GM19438 (cell line): ENCODE results near the gene OGFR.

Source experiments
- ATAC-seq: cut with Tn5 transposase; IDR thresholded peaks from one replicate; pipeline ENCODE4 v1.9.1; 2021; ENCODE audit warnings: low read depth; ENCODE audit not compliant: unreplicated experiment

The OGFR gene

DNA sequence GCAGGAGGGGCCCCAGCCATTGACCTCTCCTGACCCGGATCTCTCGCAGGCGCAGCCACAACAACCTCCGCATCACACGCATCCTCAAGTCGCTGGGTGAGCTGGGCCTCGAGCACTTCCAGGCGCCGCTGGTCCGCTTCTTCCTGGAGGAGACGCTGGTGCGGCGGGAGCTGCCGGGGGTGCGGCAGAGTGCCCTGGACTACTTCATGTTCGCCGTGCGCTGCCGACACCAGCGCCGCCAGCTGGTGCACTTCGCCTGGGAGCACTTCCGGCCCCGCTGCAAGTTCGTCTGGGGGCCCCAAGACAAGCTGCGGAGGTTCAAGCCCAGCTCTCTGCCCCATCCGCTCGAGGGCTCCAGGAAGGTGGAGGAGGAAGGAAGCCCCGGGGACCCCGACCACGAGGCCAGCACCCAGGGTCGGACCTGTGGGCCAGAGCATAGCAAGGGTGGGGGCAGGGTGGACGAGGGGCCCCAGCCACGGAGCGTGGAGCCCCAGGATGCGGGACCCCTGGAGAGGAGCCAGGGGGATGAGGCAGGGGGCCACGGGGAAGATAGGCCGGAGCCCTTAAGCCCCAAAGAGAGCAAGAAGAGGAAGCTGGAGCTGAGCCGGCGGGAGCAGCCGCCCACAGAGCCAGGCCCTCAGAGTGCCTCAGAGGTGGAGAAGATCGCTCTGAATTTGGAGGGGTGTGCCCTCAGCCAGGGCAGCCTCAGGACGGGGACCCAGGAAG lies 7.7 kb downstream of the OGFR start:
- no peak for ATAC-seq

DNA sequence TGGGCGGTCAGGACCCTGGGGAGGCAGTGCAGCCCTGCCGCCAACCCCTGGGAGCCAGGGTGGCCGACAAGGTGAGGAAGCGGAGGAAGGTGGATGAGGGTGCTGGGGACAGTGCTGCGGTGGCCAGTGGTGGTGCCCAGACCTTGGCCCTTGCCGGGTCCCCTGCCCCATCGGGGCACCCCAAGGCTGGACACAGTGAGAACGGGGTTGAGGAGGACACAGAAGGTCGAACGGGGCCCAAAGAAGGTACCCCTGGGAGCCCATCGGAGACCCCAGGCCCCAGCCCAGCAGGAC lies 8.2 kb downstream of the OGFR start:
- ATAC-seq: no peak

DNA sequence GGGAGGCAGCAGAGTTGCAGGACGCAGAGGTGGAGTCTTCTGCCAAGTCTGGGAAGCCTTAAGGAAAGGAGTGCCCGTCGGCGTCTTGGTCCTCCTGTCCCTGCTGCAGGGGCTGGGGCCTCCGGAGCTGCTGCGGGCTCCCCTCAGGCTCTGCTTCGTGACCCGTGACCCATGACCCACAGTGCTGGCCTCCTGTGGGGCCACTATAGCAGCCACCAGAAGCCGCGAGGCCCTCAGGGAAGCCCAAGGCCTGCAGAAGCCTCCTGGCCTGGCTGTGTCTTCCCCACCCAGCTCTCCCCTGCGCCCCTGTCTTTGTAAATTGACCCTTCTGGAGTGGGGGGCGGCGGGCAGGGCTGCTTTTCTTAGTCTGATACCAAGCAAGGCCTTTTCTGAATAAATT lies 9.0 kb downstream of the OGFR start:
- ATAC-seq: no peak

DNA sequence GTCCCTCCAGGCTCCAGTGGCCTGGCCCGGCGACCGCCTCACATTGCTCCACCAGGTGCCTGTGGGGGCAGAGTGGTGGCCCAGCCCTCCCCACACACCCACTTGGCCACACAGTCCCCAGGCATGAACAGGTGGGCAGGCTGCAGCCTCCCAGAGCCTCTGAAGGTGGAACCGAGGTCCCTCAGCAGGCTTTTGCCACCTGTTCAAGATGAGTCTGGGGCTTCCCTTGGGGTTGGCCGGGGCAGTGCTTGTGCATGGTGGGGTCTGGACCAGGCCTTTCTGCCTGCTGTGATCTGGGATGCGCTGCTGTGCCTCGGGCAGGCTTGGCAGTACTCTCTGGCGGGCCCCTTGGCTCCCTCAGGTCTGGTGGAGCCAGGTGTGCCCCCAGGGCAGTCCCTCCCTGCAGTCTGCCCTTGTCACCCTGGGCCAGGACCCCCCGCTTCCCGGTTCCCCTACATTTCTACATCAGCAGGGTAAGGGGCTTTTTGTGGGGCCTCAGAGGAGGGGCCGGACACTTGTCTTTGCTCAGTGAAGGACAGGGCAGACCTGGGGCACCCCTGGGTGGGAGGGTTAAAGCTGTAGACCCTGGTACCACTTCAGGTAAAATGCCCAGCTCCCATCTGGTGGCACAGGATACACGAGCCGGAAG lies 9.5 kb downstream of the OGFR start:
- no peak for ATAC-seq

DNA sequence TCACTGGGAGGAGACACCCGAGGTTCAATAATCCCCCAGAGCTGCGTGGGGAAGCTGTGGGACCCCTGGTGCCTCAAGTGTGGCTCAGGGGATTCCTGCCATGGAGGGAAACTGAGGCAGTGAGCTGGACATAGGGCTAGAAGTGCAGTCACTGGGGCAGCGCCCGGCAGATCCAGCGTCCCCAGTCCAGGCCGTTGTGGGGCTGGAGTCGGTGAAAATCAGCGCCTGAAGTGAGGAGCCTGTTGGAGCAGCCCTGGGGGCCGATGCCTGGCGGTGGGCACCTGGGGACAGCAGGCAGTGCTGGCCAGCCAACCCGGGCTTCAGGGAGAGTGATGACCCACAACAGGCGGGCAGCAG lies 10.1 kb downstream of the OGFR start:
- ATAC-seq: no peak

DNA sequence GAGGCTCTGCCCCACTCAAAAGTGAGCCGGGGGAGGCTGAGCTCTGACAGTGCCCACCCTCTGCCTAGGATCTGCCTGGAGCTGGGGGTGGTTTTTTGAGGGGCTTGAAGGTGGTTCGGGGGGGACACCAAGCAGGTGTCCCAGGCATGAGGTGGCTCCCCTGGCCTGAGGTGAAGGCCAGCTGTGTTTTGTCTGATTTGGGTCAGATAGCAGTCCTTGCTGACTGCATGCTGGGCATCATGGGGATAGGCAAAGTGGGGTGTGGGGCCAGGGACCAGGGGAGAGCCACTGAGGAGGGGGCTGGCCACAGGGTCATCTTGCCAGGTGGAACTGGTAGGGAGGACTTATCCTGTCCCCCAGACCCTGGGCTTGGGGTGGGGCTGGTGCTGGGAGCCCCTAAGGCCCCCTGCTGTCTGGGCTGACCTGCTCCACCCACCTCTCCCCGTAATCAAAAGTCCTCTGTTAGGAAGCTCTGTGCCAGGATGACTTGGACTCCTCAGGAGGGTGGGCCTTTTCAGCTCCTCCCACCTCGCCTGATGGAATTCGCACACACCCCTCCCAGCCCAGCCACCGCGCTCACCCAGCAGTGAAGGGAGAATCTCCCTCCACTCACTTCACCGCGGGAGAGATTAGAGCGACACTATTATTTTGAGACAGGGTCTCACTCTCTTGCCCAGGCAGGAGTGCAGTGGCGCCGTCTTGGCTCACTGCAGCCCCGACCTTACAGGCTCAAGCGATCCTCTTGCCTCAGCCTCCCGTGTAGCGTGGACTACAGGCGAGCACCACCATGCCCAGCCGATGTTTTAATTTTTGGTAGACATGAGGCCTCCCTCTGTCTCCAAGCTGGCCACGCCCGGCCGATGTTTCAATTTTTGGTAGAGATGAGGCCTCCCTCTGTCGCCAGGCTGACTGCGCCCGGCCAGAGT lies 10.7 kb downstream of the OGFR start:
- no peak for ATAC-seq

DNA sequence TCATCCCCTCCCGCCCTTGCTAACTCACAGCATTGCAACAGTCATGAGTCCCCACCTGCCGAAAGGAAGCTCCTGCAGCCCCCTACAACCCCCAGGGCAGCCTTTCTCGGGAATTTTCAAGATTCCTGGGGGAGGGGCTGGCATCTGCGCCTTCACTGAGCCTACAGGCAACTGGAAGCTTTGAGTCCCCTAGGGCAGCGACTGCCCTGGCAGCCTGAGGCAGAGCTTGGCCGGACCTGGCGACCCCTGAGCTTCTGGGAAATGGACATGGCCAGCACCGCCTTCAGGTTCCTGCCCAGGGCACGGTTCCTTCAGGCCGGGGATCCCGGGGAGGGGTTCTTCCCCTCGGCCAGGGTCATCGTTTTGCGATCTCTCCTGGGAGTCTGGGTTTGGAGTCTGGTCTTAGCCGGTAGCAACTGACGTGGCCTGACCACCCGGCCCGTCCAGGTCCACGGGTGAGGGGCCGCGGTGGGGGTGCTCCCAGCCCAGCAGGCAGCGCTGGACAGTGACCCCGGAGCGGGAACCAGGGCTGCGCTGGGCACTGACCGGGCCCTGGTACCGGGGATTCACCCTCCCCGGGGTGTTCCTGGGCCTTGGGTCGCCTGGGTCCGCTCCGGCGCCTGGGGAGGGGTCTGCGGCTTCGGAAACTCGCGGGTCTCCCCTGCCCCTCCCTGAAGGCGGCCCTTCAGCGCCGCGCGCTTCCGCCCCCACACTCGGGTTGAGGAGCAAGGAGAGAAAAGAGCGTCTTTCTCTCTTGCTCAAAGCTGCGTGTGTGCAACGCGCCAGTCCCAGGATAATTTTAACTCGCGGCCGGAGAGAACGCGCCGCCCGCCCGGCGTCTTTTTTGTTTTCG lies 11.6 kb downstream of the OGFR start:
- no peak for ATAC-seq

DNA sequence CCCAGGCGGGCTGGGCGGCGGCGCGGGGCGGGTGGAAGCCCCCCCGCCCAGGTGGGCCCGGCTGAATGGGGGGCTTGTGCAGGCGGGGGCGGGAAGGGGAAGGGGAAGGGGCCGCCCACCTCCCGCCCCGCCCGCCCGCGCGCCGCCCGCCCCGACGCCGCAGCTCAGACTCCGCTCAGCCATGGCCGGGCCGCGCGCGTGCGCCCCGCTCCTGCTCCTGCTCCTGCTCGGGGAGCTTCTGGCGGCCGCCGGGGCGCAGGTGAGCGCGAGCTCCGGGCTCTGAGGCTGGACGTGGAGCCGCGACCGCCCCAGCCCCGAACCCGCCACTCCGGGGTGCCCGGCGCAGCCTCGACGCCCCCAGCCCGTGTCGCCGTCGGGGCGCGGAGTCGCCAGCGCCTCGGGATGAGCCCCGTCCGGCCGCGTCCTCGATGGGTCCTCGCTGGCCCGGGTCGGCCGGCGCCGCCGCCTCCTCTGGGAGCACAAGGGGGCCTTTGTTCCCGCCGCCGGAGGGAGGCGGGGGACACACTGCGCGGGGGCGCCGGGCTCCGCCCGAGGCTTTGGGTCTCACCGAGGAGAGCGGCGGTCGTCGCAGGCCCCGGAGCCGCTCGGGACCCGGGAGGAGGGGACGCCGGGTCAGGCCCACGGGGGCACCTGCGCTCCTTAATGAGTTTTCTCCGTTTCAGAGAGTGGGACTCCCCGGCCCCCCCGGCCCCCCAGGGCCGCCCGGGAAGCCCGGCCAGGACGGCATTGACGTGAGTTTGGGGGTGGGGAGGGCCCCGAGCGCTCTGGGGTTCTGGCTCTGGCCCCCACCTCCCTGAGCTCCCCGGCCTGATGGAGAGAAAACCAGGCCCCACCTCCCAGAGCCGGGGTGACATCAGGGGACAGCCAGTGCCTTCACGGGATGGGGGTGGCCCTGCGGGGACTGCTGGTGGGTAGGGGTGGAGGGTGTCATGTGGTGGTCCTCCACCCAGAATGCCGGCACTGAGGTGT lies 12.5 kb downstream of the OGFR start, which contains the start of gene COL9A3:
Gene COL9A3 (plus strand): TSS at position 167 of the 990 bp plus-strand sequence. CDS start 15 bp downstream, at position 182.
- ATAC-seq: no peak

DNA sequence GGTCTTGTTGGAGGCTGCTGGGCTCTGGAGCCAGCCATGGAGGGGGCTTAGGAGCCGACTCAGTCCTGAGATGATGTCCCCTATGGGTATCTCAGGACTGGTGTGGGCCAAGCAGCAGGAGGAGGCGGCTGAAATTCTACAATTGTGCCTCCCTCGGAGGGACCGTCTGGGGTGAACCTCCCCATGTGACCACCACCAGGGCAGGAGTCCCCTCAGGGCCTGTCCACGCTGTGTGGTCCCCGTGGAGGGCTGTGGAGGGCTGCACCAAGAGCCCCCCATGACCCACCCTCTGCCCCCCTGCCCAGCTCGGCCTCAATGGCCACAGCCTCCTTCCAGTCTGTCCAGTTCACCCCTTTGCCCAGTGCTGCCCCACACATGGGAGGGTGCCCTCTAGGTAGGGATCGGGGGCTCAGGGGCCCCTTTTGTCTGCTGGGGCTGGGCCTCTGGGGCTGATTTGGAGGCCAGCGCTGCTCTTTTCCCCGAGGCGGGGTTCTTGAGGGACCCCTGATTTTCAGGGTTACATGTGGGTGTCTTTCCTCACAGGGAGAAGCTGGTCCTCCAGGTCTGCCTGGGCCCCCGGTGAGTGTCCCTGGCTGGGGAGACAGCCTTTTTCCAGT lies 13.4 kb downstream of the OGFR start:
- ATAC-seq: no peak

DNA sequence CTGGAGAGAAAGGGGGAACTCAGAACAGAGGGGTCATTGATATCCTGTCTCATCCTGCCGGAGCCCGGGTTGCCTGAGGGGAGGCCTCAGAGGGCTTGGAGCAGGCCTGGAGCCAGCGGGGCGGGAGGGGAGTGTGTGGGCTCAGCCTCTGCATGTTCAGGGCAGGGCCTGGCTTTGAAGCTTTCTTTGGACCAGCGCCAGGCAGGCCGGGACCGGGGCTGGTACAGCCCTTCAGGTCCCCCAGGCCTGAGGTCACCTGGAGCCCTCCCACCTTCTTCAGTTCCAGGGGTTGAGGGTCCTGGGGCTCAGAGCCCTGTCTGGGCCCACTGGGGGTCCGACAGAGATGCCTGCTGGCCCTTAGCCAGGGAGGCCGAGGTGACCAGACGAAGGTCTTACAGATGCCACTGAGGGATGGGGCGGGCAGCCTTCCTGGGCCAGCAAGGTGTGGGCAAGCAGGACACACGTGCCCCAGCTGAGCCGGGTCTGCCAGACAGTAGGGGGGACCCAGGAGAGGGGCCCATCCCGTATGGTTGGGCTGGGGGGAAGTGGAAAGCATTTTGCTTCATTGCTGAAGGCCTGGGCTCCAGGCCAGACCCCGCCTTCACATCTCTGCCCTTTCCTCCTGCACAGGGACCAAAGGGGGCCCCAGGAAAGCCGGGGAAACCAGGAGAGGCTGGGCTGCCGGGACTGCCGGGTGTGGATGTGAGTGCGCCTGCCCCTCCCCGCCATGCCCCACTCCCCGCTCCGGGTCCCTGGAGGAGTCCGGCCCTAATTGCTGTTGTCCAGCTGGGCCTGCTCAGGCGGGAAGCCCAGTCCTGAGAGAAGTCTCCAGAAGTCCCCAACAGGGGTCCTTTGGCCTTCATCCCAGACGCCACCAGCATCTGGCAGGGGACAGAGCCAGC lies 14.2 kb downstream of the OGFR start:
- ATAC-seq: no peak

DNA sequence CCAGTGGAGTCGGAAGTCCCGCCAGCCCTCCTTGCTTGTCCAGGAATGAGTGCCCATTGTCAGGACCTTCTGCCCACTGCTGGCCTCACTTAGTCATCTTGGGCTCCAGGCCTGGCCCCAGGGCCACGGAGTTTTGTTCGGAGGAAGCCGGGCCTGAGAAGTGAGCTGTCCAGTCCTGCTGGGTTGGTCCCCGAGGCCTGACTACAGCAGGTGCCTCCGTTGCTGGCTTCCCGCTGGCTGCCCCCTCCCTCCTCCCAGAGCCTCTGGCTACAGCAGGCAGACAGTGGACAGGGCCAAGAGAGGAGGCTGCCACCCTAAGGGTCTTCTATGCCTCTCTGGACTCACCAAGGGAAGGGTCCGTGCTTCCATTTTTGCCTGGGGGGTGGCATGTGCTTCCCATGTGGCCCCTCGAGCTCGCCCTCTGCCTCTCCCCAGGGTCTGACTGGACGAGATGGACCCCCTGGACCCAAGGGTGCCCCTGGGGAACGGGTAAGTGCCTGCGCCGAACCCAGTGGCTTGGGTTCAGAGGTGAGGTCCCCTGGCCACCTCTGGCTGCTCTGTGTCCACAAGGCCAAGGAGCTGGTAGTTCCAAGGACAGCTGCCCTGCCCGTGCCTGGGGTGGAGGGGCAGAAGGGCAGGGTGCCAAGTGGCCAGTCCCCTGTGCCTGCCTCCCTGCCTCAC lies 15.0 kb downstream of the OGFR start:
- no peak for ATAC-seq

DNA sequence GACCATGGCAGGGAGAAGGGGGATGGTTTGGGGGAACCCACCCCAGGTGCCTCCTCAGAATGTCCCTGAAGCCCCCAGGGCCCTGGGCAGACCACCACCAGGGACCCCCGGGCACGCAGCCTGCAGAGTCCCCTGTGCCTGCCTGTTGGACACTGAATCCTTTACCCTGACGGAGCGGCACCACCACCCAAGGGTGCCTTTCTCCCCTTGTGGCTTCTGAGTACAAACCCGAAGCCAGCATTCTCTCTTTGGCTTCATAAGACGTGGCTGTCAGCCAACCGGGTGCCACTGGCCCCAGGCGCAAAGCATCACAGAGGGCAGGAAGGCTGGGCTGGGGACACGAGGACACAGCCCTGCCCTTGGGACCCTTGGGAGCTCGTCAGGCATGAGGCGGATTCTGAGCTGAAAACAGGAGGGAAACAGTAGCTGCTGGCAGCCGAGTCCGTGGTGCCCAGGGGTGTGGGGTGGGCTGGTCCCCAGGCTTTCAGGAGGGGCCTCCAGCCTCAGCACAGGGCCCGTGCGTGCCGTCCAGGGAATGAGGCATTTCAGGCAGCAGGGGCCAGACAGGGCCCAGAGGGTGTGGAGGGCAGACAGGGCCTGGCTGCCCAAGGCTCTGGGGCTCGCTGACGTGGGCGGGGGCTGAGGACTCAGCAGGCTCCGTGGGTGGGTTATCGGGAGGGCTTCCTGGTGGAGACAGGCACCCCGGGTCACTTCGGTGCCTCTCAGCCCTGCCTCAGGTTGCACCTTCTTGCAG lies 15.8 kb downstream of the OGFR start:
- ATAC-seq: no peak

DNA sequence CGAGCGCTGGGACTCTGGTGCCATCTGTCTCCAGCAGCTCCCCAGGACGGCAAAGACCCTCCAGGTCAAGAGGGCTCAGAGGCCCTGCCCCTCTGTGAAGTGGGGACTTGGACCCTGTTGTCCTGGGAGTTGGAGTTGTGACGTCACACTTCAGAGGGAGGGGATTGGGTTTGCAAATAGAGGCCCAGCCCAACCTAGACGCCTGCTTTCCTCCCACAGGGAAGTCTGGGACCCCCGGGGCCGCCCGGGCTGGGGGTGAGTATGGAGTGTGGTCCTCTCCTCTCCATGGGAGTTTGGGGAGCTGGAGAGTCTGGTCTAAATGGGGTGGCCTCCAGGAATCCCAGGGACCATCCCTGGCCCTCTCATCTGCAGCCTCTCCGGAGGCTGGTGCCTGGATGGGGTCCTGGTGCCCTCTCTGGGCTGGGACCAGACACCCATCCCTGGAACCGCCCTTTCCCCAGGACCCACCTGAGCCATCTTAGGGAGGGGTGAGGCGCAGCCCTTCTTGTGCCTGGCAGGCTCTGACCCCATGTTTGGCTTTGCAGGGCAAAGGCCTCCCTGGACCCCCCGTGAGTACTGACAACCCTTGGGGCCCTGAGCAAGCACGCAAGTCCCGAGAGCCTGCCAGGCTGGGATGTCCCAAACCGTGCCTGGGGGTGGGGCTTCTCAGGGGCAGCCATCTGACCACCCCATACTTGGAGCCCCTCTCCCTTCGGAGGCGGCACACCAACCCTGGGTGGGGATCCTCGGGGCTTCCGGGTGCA lies 16.5 kb downstream of the OGFR start:
- ATAC-seq: no peak

DNA sequence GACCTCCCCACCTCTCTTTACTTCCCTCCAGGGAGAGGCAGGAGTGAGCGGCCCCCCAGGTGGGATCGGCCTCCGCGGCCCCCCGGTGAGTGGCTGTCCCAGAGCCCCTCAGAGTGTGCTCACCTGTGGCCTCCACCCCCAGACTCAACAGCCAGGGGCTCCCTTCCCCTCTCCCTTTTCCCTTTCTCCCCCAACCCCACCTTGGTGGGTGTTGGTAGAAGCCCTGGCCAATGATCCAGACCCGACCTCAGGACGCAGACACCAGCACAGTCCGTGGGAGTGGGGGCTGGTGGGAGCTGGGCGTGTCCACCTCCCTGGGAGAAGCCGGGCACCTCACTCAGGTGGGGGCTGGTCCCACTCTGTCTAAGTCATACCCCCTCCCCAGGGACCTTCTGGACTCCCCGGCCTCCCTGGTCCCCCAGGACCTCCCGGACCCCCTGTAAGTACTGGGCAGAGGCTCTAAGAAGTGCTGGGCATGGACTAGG lies 17.1 kb downstream of the OGFR start:
- ATAC-seq: no peak

DNA sequence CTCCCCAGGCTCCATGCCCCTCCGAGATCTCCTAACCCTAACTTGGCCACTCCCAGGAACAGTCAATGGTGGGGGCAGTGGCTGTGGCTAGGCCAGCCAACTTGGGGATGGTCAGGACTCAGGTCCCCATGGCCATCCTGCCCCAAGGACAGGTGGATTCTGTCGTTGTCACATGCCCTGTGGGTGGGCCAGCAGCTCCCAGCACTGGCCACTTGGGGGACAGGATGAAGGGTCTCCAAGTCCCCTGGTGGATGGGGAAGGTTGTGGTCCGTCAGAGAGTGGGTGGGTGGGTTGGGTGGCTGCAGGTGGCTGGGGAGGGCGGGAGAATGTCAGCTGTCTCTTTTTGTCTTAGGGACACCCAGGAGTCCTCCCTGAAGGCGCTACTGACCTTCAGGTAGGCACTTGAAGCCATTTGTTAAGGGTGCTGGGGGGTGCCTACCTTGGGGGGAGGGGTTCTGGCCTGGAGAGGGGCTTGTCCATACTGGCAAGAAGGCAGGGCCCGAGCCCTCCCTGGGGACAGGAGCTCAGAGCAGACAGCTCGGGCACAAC lies 17.7 kb downstream of the OGFR start:
- ATAC-seq: no peak
